Activated naive CD8-positive, alpha-beta T cell treated with anti-CD3 and anti-CD28 coated beads, Interleukin-2, amount 10 ng/mL, durations not matched to agents 7 days and 5 days (primary cell): ENCODE results near the gene LOXHD1. TPM values are rescaled to one million over a fixed set of nuclear protein-coding genes. Genes with fewer than 3 reads are reported as not detected.

Source experiments
- ATAC-seq: fragments of 150-1000 bp; cut with Tn5 transposase; one replicate; pipeline ENCODE4 v1.10.0; 2021; ENCODE audit warnings: low read depth, moderate library complexity
- POLR2A ChIA-PET: fragments of 350-600 bp; sonication (Branson Sonifier 250); formaldehyde crosslinking; loops from one replicate; lab custom pipeline; 2021; ENCODE audit warnings: antibody characterized with exemption; lab: Charles Lee
- DNase-seq: peaks from one replicate; pipeline ENCODE4 v3.0.0; 2021
- H3K27ac Mint-ChIP-seq: one replicate; pipeline ENCODE4 v1.8.0; 2022; ENCODE audit warnings: mild to moderate bottlenecking, mixed read lengths
- H3K27me3 Mint-ChIP-seq: one replicate; pipeline ENCODE4 v1.8.0; 2022; ENCODE audit warnings: mild to moderate bottlenecking, moderate library complexity, mixed read lengths
- H3K36me3 Mint-ChIP-seq: one replicate; pipeline ENCODE4 v1.8.0; 2021; ENCODE audit warnings: mild to moderate bottlenecking, mixed read lengths
- H3K4me1 Mint-ChIP-seq: one replicate; pipeline ENCODE4 v1.8.0; 2021; ENCODE audit warnings: mixed read lengths
- H3K4me3 Mint-ChIP-seq: one replicate; pipeline ENCODE4 v1.8.0; 2022; ENCODE audit warnings: mild to moderate bottlenecking, moderate library complexity, mixed read lengths
- H3K9me3 Mint-ChIP-seq: one replicate; pipeline ENCODE4 v1.8.0; 2021; ENCODE audit warnings: mixed read lengths
- total RNA-seq, 2 experiments: library from RNA; stranded (reverse); gene quantifications; one replicate each; pipeline ENCODE4 v1.2.3, GENCODE V29; 2021

Gene LOXHD1
- under 1 TPM; 0.26 to 0.39 TPM for total RNA-seq

DNA sequence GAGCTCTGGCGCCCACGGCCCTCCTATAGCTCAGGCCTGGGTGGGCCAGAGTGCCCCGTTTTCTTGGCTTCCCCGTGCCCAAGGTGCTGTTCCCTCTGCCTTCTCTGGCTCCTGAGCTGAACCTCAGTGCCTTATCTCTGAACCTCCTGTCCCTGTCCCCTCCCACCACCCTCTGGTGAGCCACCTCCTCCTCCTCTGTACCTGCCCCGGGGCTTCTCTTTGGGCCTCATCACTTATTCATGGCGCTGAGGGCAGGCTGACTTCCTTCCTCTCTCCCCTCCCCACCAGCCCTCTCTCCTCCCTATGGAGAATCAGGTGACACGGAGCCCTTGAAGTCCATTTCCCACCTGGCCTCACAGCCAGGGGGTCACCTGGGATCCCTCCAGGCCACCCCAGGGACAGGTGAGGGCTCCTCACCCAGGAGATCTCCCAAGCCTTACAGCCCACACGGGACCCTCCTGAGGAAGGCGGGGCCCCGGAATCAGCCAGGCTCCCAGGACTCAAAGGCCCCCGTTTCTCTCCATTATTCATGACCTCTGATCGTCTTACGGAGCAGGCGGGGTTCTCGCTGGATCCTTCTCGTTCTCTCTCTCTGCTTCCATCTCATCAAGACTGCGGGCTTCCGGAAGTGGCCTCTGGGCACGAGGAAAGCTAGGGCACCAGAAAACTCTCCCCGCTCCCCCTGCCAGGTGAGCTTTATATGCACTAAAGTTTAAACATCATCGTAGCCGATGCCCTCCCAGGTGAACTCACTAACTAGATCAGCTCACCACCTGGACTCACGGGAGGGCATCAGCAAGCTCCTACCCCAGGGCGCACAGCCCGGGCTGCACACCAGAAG is at the start of gene LOXHD1:
Gene LOXHD1 (minus strand): TSS at position 106 of the 841 bp plus-strand sequence. CDS start 187 bp downstream, outside the sequence.
- DNase-seq (no peak), ATAC-seq (no peak)
- Mint-ChIP-seq H3K27ac (peak within 1 kb of the TSS; percentile 24), H3K4me1 (peaks cover 6% of the 10 kb centered on the region), H3K9me3 (no peaks in the 10 kb centered on the region), H3K36me3 (no peaks in the 10 kb centered on the region), H3K4me3 (no peak within 1 kb of the TSS), H3K27me3 (peaks cover 8% of the 10 kb centered on the region)
- POLR2A ChIA-PET: interaction anchor here (0.7 to 1.6 kb wide), 3 partner anchors 260 to 502 kb away, joined by 3 to 9 read pairs (median 3); partner anchors contain the start of genes KATNAL2 and PIAS2

GRCh38 chr18:46705521-46705920 is 48.5 kb upstream of the LOXHD1 start:
- no peaks in the 10 kb centered on the region for H3K4me1 Mint-ChIP-seq
- H3K9me3 Mint-ChIP-seq: no peaks in the 10 kb centered on the region
- H3K36me3 Mint-ChIP-seq: no peaks in the 10 kb centered on the region
- H3K27me3 Mint-ChIP-seq: peaks cover 1% of the 10 kb centered on the region
- no peak overlapping the region for H3K4me3 Mint-ChIP-seq
- no peak overlapping the region for H3K27ac Mint-ChIP-seq
- POLR2A ChIA-PET: no interaction called here
- DNase-seq (no peak), ATAC-seq (no peak)

- POLR2A ChIA-PET: no interaction called here
- DNase-seq: no peak
- no peaks in the 10 kb centered on the region for H3K36me3 Mint-ChIP-seq
These were observed 47.8 kb upstream of the LOXHD1 start for GRCh38 chr18:46704816-46705215.

GRCh38 chr18:46704189-46704588 is 47.2 kb upstream of the LOXHD1 start:
- no peaks in the 10 kb centered on the region for H3K36me3 Mint-ChIP-seq
- H3K4me1 Mint-ChIP-seq: no peaks in the 10 kb centered on the region
- no peak overlapping the region for H3K4me3 Mint-ChIP-seq
- POLR2A ChIA-PET: no interaction called here
- DNase-seq (no peak), ATAC-seq (no peak)
- H3K27me3 Mint-ChIP-seq: peaks cover 1% of the 10 kb centered on the region
- no peaks in the 10 kb centered on the region for H3K9me3 Mint-ChIP-seq
- H3K27ac Mint-ChIP-seq: no peak overlapping the region

More at GRCh38 chr18:46704816-46705215, 47.8 kb upstream of the LOXHD1 start:
- H3K27me3 Mint-ChIP-seq: peaks cover 1% of the 10 kb centered on the region
- no peak overlapping the region for H3K4me3 Mint-ChIP-seq
- H3K27ac Mint-ChIP-seq: no peak overlapping the region
- H3K9me3 Mint-ChIP-seq: no peaks in the 10 kb centered on the region
- ATAC-seq: no peak
- no peaks in the 10 kb centered on the region for H3K4me1 Mint-ChIP-seq

DNA sequence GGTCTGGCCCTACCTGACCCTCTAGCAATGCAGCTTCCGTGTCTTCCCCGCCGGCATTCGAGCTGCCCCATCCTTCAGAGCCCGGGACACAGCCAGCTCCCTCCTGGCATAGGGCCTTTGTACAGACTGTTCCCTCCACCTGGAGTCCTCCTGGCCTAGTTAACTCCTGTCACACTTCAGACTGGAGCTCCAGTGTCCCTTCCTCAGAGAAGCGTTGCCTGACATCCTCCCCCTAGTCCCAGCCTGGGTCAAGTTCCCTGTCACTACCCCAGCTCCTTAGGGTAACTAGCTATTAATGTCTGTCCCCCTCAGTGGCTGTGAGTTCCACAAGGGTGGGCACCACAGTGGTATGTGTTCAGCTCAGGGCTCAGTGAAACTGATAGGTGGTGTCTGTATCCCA is 45.5 kb upstream of the LOXHD1 start:
- Mint-ChIP-seq H3K27me3 (peaks cover 6% of the 10 kb centered on the region), H3K36me3 (no peaks in the 10 kb centered on the region)
- no peak for ATAC-seq

DNA sequence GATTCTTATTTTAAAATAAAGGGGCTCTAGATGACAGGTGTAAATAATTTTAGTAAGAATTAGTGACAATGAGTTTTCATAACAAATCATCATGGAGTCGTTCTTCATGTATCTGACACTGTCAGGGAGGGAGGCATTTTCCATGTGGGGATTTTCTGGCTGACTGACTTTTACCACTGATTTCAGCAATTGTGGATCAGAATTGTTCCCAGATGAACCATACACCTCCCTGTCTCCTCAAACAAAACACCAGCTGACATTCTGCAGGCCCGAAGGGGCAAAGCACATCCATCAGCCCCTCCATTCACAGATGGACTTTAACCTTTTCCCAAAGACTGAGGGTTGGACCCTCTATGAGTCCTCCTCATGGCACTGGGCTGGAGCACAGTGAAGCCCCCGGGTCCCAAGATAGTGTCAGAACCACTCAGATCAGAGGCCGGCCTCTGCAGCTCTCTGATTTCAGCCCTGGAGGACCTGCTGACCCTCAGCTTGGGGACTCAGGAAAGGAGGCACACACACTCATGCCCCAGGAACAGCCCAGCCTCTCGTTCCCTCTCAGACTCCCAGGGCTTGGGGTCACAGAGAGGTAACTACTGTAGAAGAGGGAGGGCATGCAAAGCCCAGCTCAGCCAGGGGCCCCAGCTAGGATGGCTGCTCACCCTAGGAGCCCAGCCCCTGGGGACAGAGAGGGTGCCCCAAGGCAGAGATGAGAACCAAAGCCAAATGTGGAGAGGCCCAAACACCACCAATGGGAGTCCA is 43.2 kb upstream of the LOXHD1 start:
- Mint-ChIP-seq H3K27ac (no peak overlapping the region), H3K4me1 (no peaks in the 10 kb centered on the region), H3K4me3 (no peak overlapping the region), H3K36me3 (no peaks in the 10 kb centered on the region), H3K27me3 (peaks cover 13% of the 10 kb centered on the region), H3K9me3 (peaks cover 5% of the 10 kb centered on the region)
- DNase-seq: no peak
- ATAC-seq: no peak
- POLR2A ChIA-PET: no interaction called here

More for the DNA sequence above, 45.5 kb upstream of the LOXHD1 start:
- POLR2A ChIA-PET: interaction anchor here (0.7 kb wide), 1 partner anchor 257 kb away, joined by 3 read pairs; no protein-coding TSS in a partner anchor
- peaks cover 5% of the 10 kb centered on the region for H3K9me3 Mint-ChIP-seq
- H3K4me1 Mint-ChIP-seq: no peaks in the 10 kb centered on the region
- H3K27ac Mint-ChIP-seq: no peak overlapping the region
- no peak overlapping the region for H3K4me3 Mint-ChIP-seq
- no peak for DNase-seq

DNA sequence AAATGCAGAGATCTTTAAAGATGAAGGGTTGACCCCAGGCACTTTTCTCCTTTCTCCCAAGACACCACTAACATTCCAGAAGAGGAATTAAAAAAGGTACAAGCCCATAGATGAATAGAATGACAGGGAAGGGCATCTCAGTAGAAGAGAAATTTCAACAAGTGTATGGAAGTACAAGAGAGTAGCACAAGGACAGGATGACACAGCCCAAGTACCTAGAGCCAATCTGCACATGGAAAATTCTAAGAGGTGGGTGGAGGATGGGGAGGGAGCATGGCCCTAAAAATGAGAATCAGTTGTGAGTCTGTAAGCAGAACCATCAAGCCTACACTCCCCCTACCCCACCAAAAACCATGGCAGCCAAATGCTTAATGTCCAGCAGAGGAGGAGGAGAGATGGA is 39.7 kb upstream of the LOXHD1 start:
- no peaks in the 10 kb centered on the region for H3K36me3 Mint-ChIP-seq
- ATAC-seq (no peak), DNase-seq (no peak)
- H3K9me3 Mint-ChIP-seq: peaks cover 5% of the 10 kb centered on the region
- no peak overlapping the region for H3K4me3 Mint-ChIP-seq
- H3K27ac Mint-ChIP-seq: no peak overlapping the region
- no peaks in the 10 kb centered on the region for H3K4me1 Mint-ChIP-seq
- H3K27me3 Mint-ChIP-seq: peaks cover 19% of the 10 kb centered on the region
- POLR2A ChIA-PET: no interaction called here

- no peaks in the 10 kb centered on the region for H3K36me3 Mint-ChIP-seq
These were observed 39.2 kb upstream of the LOXHD1 start for GRCh38 chr18:46696268-46696667.

DNA sequence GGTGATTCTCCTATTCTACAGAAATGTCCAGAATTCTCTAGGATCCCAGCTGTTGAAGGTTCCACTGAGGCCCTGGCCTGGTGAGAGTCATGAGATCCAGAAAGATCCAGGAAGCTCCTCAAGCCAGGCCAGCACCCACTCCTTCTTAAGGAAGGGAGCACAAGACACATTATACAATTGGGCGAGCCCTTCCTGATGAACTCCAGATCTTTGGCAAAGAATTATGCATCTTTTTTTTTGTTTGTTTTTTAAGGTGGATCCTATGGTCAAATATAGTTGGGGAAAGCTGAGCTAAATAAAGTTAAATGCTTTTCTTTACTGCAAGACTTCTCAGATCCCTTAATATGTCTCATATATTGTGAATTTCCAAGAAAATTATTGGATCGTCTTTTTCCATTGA is 37.0 kb upstream of the LOXHD1 start:
- no peaks in the 10 kb centered on the region for H3K4me1 Mint-ChIP-seq
- DNase-seq (no peak), ATAC-seq (no peak)
- H3K4me3 Mint-ChIP-seq: no peak overlapping the region
- no peak overlapping the region for H3K27ac Mint-ChIP-seq
- POLR2A ChIA-PET: no interaction called here
- no peaks in the 10 kb centered on the region for H3K36me3 Mint-ChIP-seq
- H3K9me3 Mint-ChIP-seq: peaks cover 5% of the 10 kb centered on the region
- H3K27me3 Mint-ChIP-seq: peaks cover 19% of the 10 kb centered on the region

More at GRCh38 chr18:46696268-46696667, 39.2 kb upstream of the LOXHD1 start:
- Mint-ChIP-seq H3K27me3 (peaks cover 19% of the 10 kb centered on the region), H3K4me1 (no peaks in the 10 kb centered on the region), H3K4me3 (no peak overlapping the region), H3K9me3 (peaks cover 5% of the 10 kb centered on the region), H3K27ac (no peak overlapping the region)
- POLR2A ChIA-PET: no interaction called here
- DNase-seq (no peak), ATAC-seq (no peak)

DNA sequence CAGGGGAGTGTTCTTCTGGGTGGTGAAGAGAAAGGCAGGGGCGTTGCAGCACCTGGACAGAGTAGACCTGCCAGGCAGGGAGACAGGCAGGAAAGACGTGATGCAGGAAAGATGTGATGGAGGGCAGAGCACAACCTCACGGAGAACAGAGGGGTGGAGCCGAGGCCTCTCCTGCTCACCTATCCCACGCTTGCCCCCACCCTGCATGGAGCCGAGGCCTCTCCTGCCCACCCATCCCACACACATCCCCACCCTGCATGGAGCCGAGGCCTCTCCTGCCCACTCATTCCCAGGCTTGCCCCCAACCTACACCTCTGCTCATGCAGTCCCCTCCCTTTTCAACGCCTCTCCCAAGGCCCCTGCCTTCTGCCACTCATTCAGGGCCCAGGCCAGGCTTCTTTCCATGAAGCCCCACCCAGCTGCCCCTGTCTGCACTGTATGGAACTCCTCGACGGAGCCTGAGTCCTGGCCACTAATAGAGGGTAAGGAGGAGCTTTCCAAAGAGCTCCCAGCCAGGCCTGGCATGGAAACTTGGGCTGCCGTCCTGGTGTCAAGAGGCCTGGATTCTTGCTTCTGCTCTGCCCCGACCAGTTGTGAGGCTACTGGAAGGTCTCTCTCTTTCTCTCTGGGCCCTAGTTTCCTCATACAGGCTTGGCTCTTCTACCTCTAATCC is 32.0 kb upstream of the LOXHD1 start:
- POLR2A ChIA-PET: interaction anchor here (0.6 kb wide), 1 partner anchor 17 kb away, joined by 4 read pairs; no protein-coding TSS in a partner anchor

GRCh38 chr18:46686186-46686585 is 29.2 kb upstream of the LOXHD1 start:
- Mint-ChIP-seq H3K4me1 (no peaks in the 10 kb centered on the region), H3K27ac (no peak overlapping the region), H3K9me3 (no peaks in the 10 kb centered on the region), H3K27me3 (no peaks in the 10 kb centered on the region), H3K36me3 (no peaks in the 10 kb centered on the region), H3K4me3 (no peak overlapping the region)
- POLR2A ChIA-PET: no interaction called here
- ATAC-seq (no peak), DNase-seq (no peak)

More for the DNA sequence above, 32.0 kb upstream of the LOXHD1 start:
- Mint-ChIP-seq H3K27ac (no peak overlapping the region), H3K4me3 (no peak overlapping the region), H3K27me3 (peaks cover 6% of the 10 kb centered on the region), H3K9me3 (no peaks in the 10 kb centered on the region), H3K36me3 (no peaks in the 10 kb centered on the region), H3K4me1 (no peaks in the 10 kb centered on the region)
- ATAC-seq (no peak), DNase-seq (no peak)

DNA sequence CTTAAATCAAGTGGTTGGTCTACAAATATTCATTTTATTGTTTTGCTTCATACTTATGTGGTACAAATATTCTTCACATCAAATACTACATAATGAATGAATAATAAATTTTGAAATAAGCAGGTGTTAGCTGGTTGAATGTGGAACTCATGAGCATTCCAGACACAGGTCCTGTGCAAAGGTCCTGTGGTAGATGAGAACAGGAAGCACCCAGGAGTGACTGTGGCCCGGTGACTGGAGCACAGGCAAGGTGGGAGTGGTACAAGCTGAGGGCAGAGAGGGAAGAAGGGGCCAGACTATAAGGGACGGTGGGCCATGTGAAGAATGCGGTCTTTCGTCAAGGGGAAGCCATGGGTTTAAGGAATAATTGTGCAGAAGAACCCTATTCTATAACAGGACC is 26.2 kb upstream of the LOXHD1 start:
- POLR2A ChIA-PET: no interaction called here
- no peak overlapping the region for H3K27ac Mint-ChIP-seq

More for the DNA sequence above, 26.2 kb upstream of the LOXHD1 start:
- ATAC-seq (no peak), DNase-seq (no peak)
- no peak overlapping the region for H3K4me3 Mint-ChIP-seq
- peaks cover 3% of the 10 kb centered on the region for H3K27me3 Mint-ChIP-seq
- no peaks in the 10 kb centered on the region for H3K36me3 Mint-ChIP-seq
- H3K4me1 Mint-ChIP-seq: no peaks in the 10 kb centered on the region
- no peaks in the 10 kb centered on the region for H3K9me3 Mint-ChIP-seq
